ENCODE results near the gene RNF150. TPM values are rescaled to one million over a fixed set of nuclear protein-coding genes. Genes with fewer than 3 reads are reported as not detected.

The RNF150 gene
- polyA plus RNA-seq, 1 donor from 2014 or later: 15.3 TPM

- H3K9ac ChIP-seq (ENCODE audit: low read length): no peak overlapping the region
Measured at GRCh38 chr4:141047228-141047884, 85.9 kb downstream of the RNF150 start.

GRCh38 chr4:141046255-141046654 is 87.0 kb downstream of the RNF150 start:
- H4K20me1 ChIP-seq (ENCODE audit: insufficient read depth): no peaks in the 10 kb centered on the region
- H3K9ac ChIP-seq (ENCODE audit: low read length): no peak overlapping the region
- no peaks in the 10 kb centered on the region for H3K9me3 ChIP-seq (ENCODE audit: low read length)
- no peaks in the 10 kb centered on the region for H3K36me3 ChIP-seq (ENCODE audit: insufficient read depth, low read length)
- H3K4me2 ChIP-seq (ENCODE audit: low read length): no peak overlapping the region
- no peak overlapping the region for H3K27ac ChIP-seq (ENCODE audit: low read length)
- H2AFZ ChIP-seq (ENCODE audit: low read depth, low read length): no peak overlapping the region
- no peaks in the 10 kb centered on the region for H3K27me3 ChIP-seq (ENCODE audit: insufficient read depth, low read depth, low read length)
- no peak for TF ChIP-seq SMC3 (conservative IDR thresholded peaks at IDR 0.05; ENCODE audit: poor library complexity)
- no peak overlapping the region for H3K4me3 ChIP-seq (ENCODE audit: low read length)
- H3K79me2 ChIP-seq (replicated peaks; ENCODE audit: insufficient read depth, low read length): no peaks in the 10 kb centered on the region
- no peaks in the 10 kb centered on the region for H3F3A ChIP-seq (ENCODE audit: insufficient read depth, low read length, poor library complexity, severe bottlenecking)
- no peaks in the 10 kb centered on the region for H3K9me2 ChIP-seq (ENCODE audit: insufficient read depth, low read length)

More at GRCh38 chr4:141047228-141047884, 85.9 kb downstream of the RNF150 start:
- no peak overlapping the region for H3K27ac ChIP-seq (ENCODE audit: low read length)
- no peaks in the 10 kb centered on the region for H4K20me1 ChIP-seq (ENCODE audit: insufficient read depth)
- H3F3A ChIP-seq (ENCODE audit: insufficient read depth, low read length, poor library complexity, severe bottlenecking): no peaks in the 10 kb centered on the region
- no peak overlapping the region for H3K4me2 ChIP-seq (ENCODE audit: low read length)
- H3K27me3 ChIP-seq (ENCODE audit: insufficient read depth, low read depth, low read length): no peaks in the 10 kb centered on the region
- no peak overlapping the region for H3K4me3 ChIP-seq (ENCODE audit: low read length)
- no peaks in the 10 kb centered on the region for H3K36me3 ChIP-seq (ENCODE audit: insufficient read depth, low read length)
- no peaks in the 10 kb centered on the region for H3K9me2 ChIP-seq (ENCODE audit: insufficient read depth, low read length)
- no peaks in the 10 kb centered on the region for H3K9me3 ChIP-seq (ENCODE audit: low read length)
- TF ChIP-seq, protein P1, sequence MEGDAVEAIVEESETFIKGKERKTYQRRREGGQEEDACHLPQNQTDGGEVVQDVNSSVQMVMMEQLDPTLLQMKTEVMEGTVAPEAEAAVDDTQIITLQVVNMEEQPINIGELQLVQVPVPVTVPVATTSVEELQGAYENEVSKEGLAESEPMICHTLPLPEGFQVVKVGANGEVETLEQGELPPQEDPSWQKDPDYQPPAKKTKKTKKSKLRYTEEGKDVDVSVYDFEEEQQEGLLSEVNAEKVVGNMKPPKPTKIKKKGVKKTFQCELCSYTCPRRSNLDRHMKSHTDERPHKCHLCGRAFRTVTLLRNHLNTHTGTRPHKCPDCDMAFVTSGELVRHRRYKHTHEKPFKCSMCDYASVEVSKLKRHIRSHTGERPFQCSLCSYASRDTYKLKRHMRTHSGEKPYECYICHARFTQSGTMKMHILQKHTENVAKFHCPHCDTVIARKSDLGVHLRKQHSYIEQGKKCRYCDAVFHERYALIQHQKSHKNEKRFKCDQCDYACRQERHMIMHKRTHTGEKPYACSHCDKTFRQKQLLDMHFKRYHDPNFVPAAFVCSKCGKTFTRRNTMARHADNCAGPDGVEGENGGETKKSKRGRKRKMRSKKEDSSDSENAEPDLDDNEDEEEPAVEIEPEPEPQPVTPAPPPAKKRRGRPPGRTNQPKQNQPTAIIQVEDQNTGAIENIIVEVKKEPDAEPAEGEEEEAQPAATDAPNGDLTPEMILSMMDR (IDR thresholded peaks at IDR 0.05; ENCODE audit: poor library complexity, severe bottlenecking): no peak
- no peak for TF ChIP-seq RAD21 (conservative IDR thresholded peaks at IDR 0.05)
- TF ChIP-seq SMC3 (conservative IDR thresholded peaks at IDR 0.05; ENCODE audit: poor library complexity): no peak
- TF ChIP-seq, protein P2, sequence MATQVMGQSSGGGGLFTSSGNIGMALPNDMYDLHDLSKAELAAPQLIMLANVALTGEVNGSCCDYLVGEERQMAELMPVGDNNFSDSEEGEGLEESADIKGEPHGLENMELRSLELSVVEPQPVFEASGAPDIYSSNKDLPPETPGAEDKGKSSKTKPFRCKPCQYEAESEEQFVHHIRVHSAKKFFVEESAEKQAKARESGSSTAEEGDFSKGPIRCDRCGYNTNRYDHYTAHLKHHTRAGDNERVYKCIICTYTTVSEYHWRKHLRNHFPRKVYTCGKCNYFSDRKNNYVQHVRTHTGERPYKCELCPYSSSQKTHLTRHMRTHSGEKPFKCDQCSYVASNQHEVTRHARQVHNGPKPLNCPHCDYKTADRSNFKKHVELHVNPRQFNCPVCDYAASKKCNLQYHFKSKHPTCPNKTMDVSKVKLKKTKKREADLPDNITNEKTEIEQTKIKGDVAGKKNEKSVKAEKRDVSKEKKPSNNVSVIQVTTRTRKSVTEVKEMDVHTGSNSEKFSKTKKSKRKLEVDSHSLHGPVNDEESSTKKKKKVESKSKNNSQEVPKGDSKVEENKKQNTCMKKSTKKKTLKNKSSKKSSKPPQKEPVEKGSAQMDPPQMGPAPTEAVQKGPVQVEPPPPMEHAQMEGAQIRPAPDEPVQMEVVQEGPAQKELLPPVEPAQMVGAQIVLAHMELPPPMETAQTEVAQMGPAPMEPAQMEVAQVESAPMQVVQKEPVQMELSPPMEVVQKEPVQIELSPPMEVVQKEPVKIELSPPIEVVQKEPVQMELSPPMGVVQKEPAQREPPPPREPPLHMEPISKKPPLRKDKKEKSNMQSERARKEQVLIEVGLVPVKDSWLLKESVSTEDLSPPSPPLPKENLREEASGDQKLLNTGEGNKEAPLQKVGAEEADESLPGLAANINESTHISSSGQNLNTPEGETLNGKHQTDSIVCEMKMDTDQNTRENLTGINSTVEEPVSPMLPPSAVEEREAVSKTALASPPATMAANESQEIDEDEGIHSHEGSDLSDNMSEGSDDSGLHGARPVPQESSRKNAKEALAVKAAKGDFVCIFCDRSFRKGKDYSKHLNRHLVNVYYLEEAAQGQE (IDR thresholded peaks at IDR 0.05; ENCODE audit: borderline replicate concordance): no peak
- H3K79me2 ChIP-seq (replicated peaks; ENCODE audit: insufficient read depth, low read length): no peaks in the 10 kb centered on the region
- no peak overlapping the region for H2AFZ ChIP-seq (ENCODE audit: low read depth, low read length)

GRCh38 chr4:141045848-141046247 is 87.4 kb downstream of the RNF150 start:
- Histone ChIP-seq H3K4me2 (ENCODE audit: low read length) (no peak overlapping the region), H3K79me2 (replicated peaks; ENCODE audit: insufficient read depth, low read length) (no peaks in the 10 kb centered on the region), H3K27ac (ENCODE audit: low read length) (no peak overlapping the region), H3K36me3 (ENCODE audit: insufficient read depth, low read length) (no peaks in the 10 kb centered on the region), H3K9me2 (ENCODE audit: insufficient read depth, low read length) (no peaks in the 10 kb centered on the region), H3K9me3 (ENCODE audit: low read length) (no peaks in the 10 kb centered on the region), H3K9ac (ENCODE audit: low read length) (no peak overlapping the region), H2AFZ (ENCODE audit: low read depth, low read length) (no peak overlapping the region), H3K27me3 (ENCODE audit: insufficient read depth, low read depth, low read length) (no peaks in the 10 kb centered on the region), H3K4me3 (ENCODE audit: low read length) (no peak overlapping the region), H4K20me1 (ENCODE audit: insufficient read depth) (no peaks in the 10 kb centered on the region), H3F3A (ENCODE audit: insufficient read depth, low read length, poor library complexity, severe bottlenecking) (no peaks in the 10 kb centered on the region)
- no peak for TF ChIP-seq RAD21 (conservative IDR thresholded peaks at IDR 0.05)
- TF ChIP-seq SMC3 (conservative IDR thresholded peaks at IDR 0.05; ENCODE audit: poor library complexity): no peak
- TF ChIP-seq MXI1 (conservative IDR thresholded peaks at IDR 0.05; ENCODE audit: poor library complexity, severe bottlenecking): no peak
- no peak for TF ChIP-seq TAF1 (IDR thresholded peaks at IDR 0.05; ENCODE audit: low read depth)
- TF ChIP-seq, protein P2 (IDR thresholded peaks at IDR 0.05; ENCODE audit: borderline replicate concordance): no peak
- TF ChIP-seq POLR2AphosphoS5 (IDR thresholded peaks at IDR 0.05): no peak
- TF ChIP-seq EZH2 (IDR thresholded peaks at IDR 0.05; ENCODE audit: borderline replicate concordance, insufficient read depth, low read length, poor library complexity, severe bottlenecking): no peak
- TF ChIP-seq, protein P1 (IDR thresholded peaks at IDR 0.05; ENCODE audit: poor library complexity, severe bottlenecking): no peak
- no peak for TF ChIP-seq EP300 (conservative IDR thresholded peaks at IDR 0.05; ENCODE audit: poor library complexity, severe bottlenecking)

All from neural cell (in vitro differentiated cells).